ENCODE results near the gene SV2A. TPM values are rescaled to one million over a fixed set of nuclear protein-coding genes. Genes with fewer than 3 reads are reported as not detected.
"Not testable (repeated sequence)": the region's sequence is repeated elsewhere in the genome, so short reads cannot be mapped to it uniquely, and the experiment has no call there.

SV2A gene
- polyA plus RNA-seq, 1 donor, result 5.1 TPM

DNA sequence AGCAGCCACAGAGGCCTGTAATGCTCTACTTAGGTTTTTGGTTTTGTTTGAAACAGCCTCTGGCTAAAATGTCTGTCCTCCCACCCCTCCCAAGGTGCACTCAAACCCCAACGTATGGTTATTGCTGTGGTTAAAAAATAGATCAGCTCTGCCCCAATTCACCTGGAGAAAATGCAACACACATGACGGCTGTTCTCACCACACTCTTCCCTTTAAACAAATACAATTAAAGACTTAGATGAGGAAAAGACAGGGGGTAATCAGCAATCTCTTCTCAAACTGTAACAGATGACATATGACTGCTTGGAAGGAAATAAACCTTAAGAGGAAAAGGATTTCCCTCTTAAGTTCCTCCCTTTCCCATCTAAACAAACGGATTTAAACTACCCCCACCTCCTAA lies 25.2 kb upstream of the SV2A start:
- peak overlapping the region; percentile 15 for H3K27ac ChIP-seq (ENCODE audit: low read length)
- H3K27me3 ChIP-seq (ENCODE audit: control insufficient read depth, insufficient read depth, low read length), result no peaks in the 10 kb centered on the region
- H3K4me1 ChIP-seq (ENCODE audit: control insufficient read depth, insufficient read depth, low read length), result peaks cover 28% of the 10 kb centered on the region
- H3K9me3 ChIP-seq (ENCODE audit: control insufficient read depth, low read depth, low read length), result no peaks in the 10 kb centered on the region
- peaks cover 33% of the 10 kb centered on the region for H3K36me3 ChIP-seq (ENCODE audit: control insufficient read depth, insufficient read depth, low read length)
- H3K4me3 ChIP-seq (ENCODE audit: low read length), result no peak overlapping the region
- no peak for DNase-seq
- 60% methylated on average over 1 of the region's 3 CpGs for WGBS (ENCODE audit: insufficient coverage, low lambda C conversion rate)

DNA sequence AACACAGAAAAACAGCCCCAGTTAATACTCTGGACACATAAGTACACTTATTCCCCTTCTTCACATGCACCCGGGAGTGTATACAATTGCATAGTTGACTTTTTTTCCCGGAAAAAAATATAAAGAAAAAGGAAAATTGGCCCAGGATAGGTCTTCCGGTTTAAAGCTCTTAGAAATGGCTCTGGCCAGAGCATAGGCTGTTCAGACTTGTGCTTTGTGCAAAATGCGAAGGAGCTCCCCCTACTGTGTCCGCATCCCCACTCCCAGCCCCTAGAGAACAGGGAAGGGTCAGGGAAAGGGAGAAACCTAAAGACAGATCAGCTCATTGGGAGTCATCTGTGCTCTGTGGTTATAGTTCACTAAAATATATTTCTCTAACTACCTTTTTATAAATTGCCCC lies 24.6 kb upstream of the SV2A start:
- peaks cover 27% of the 10 kb centered on the region for H3K36me3 ChIP-seq (ENCODE audit: control insufficient read depth, insufficient read depth, low read length)
- no peak overlapping the region for H3K4me3 ChIP-seq (ENCODE audit: low read length)
- H3K9me3 ChIP-seq (ENCODE audit: control insufficient read depth, low read depth, low read length), result no peaks in the 10 kb centered on the region
- no CpG with 5 or more reads among the region's 5 CpGs for WGBS (ENCODE audit: insufficient coverage, low lambda C conversion rate)
- peak overlapping the region; percentile 8 for H3K27ac ChIP-seq (ENCODE audit: low read length)
- peaks cover 34% of the 10 kb centered on the region for H3K4me1 ChIP-seq (ENCODE audit: control insufficient read depth, insufficient read depth, low read length)
- peak; percentile 45 to 59 for DNase-seq
- H3K27me3 ChIP-seq (ENCODE audit: control insufficient read depth, insufficient read depth, low read length), result no peaks in the 10 kb centered on the region

DNA sequence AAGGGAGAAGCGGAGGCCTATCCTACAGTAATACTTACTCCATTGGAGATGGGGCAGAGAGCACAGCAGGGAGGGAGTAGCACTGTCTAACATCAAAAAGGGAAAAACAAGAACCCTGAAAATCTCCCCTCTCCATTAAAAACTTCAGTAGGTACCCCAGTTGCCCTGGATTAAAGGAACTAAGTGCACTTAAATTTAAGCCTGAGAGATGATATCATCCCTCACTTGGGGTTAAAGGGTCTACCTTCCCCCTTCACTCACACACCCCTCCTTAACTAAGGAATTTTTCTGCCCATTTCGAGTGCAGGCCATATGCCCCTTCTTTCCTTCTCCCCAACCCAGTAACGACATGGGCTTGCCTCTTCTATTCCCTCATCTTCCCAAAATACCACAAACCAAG lies 22.8 kb upstream of the SV2A start:
- Histone ChIP-seq H3K4me1 (ENCODE audit: control insufficient read depth, insufficient read depth, low read length) (peaks cover 42% of the 10 kb centered on the region), H3K9me3 (ENCODE audit: control insufficient read depth, low read depth, low read length) (no peaks in the 10 kb centered on the region), H3K27ac (ENCODE audit: low read length) (peak overlapping the region; percentile 92), H3K36me3 (ENCODE audit: control insufficient read depth, insufficient read depth, low read length) (peaks cover 19% of the 10 kb centered on the region), H3K4me3 (ENCODE audit: low read length) (no peak overlapping the region), H3K27me3 (ENCODE audit: control insufficient read depth, insufficient read depth, low read length) (no peaks in the 10 kb centered on the region)
- WGBS (ENCODE audit: insufficient coverage, low lambda C conversion rate), result no CpG with 5 or more reads among the region's 3 CpGs
- no peak for DNase-seq

DNA sequence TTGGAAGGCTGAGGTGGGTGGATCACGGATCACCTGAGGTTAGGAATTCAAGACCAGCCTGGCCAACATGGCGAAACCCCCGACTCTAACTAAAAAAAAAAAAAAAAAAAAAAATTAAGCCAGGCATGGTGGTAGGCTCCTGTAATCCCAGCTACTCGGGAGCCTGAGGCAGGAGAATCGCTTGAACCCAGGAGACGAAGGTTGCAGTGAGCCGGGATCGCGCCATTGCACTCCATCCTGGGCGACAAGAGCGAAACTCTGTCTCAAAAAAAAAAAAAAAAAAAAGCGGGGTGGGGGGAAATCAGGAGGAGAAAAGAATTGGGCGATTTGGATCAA lies 21.0 kb upstream of the SV2A start:
- peaks cover 54% of the 10 kb centered on the region for H3K4me1 ChIP-seq (ENCODE audit: control insufficient read depth, insufficient read depth, low read length)
- H3K27me3 ChIP-seq (ENCODE audit: control insufficient read depth, insufficient read depth, low read length); DNase-seq; H3K9me3 ChIP-seq (ENCODE audit: control insufficient read depth, low read depth, low read length): not testable (repeated sequence)
- H3K36me3 ChIP-seq (ENCODE audit: control insufficient read depth, insufficient read depth, low read length), result peaks cover 14% of the 10 kb centered on the region
- no CpG with 5 or more reads among the region's 13 CpGs for WGBS (ENCODE audit: insufficient coverage, low lambda C conversion rate)
- H3K4me3 ChIP-seq (ENCODE audit: low read length), result peak overlapping the region; percentile 15
- H3K27ac ChIP-seq (ENCODE audit: low read length), result peak overlapping the region; percentile 98

DNA sequence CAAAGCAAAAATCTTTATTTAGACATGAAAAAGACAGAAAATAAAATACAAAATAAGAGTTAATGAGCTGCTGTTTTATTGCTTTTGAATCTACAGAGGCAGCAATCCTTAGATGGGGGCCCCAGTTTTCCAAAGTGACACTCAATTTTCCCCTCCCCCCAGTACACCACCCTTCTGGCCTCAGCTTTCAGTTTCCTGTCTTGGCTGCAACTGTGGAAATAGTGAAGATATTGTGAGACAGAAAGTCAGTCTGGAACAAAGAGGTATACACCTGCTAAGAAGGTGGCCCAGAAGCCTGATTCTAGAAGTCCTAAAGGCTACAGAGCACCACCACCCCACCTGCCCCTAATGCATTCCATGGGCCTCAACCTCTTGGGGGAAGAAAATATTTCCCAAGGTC lies 20.1 kb upstream of the SV2A start:
- Histone ChIP-seq H3K9me3 (ENCODE audit: control insufficient read depth, low read depth, low read length) (no peaks in the 10 kb centered on the region), H3K27ac (ENCODE audit: low read length) (peak overlapping the region; percentile 98), H3K4me1 (ENCODE audit: control insufficient read depth, insufficient read depth, low read length) (peaks cover 59% of the 10 kb centered on the region), H3K4me3 (ENCODE audit: low read length) (no peak overlapping the region), H3K36me3 (ENCODE audit: control insufficient read depth, insufficient read depth, low read length) (peaks cover 19% of the 10 kb centered on the region), H3K27me3 (ENCODE audit: control insufficient read depth, insufficient read depth, low read length) (no peaks in the 10 kb centered on the region)
- DNase-seq, result peak in 1 of 2 donors; percentile 76

DNA sequence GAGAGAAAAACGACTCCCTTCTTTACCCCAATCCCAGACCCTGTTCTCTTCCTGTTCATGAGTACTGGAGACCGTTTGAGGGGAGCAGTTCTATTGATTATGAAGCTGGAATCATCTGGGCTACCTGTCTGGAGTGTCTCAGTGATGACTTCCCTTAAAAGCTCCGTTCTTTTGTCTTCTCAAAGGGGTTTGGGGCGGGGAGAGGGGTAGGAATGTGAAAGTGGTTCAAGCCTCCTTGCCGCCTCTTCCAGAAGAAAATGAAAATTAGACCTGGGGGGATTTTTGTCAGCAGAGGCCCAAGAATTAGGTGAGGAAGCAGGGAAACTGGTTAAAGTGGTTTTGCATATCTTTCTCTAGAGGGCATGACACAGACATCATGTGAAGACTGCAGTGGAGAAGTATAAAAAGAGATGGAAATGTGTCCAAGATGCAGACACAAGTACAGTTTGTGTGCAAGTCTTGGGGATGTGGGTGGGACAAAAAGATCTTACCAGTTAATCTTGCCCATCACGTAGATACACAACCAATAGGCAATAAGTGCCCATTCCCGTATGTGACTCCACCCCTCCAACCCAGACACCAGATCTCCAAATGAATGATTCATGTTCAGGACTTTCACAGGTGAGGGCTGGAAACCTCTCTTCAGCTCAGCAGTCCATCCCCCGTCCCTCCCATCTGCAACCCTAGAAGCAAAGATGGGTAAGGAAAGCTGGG lies 19.5 kb upstream of the SV2A start:
- WGBS (ENCODE audit: insufficient coverage, low lambda C conversion rate), result no CpG with 5 or more reads among the region's 8 CpGs
- peak overlapping the region; percentile 98 for H3K27ac ChIP-seq (ENCODE audit: low read length)
- peaks cover 59% of the 10 kb centered on the region for H3K4me1 ChIP-seq (ENCODE audit: control insufficient read depth, insufficient read depth, low read length)
- no peaks in the 10 kb centered on the region for H3K27me3 ChIP-seq (ENCODE audit: control insufficient read depth, insufficient read depth, low read length)
- peaks cover 20% of the 10 kb centered on the region for H3K36me3 ChIP-seq (ENCODE audit: control insufficient read depth, insufficient read depth, low read length)
- H3K9me3 ChIP-seq (ENCODE audit: control insufficient read depth, low read depth, low read length), result no peaks in the 10 kb centered on the region
- H3K4me3 ChIP-seq (ENCODE audit: low read length), result peak overlapping the region; percentile 80
- peak; percentile 50 to 82 for DNase-seq

DNA sequence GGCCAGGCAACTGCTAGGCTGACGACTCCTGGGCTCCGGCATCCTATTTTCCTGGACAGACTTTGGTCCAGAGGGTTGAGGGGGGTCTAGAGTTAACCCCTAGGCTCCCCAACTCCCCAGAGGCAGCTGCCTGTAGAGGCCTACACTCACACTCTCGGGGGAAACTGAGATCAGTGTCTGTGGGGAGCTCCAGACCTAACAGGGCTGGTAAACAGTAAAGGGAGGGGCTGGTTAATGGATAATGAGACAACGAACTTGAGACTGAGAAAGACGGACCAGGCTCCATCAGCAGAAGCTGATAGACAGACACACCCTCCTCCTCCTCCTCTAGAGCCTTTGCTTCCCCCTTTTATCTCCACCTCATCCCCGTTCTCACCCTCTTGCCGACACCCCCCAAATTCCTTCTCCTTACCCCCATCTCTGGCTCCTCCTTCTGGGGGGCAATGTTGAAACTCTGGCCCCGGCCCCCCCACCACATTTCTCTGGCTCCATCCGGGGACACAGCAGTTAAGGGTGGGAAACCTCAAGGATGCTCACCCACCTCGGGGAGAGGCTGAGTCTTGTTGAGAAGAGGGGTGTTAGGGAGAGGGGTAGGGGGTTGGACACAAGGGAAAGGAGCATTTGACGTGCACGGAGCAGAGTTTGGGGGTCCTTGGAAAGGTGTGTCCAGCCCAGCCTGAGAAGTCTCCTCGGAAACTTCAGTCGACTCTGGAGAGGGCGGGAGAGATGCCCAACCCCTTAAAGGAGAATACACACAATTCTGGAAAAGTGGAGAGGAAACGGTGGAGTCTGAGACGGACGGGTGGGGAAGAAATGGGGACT lies 18.7 kb upstream of the SV2A start, which contains the start of gene MTMR11:
TSS of gene MTMR11 (minus strand) at position 710 of the 822 bp plus-strand sequence. CDS start at position 478, 232 bp downstream.
- no CpG with 5 or more reads among the region's 18 CpGs for WGBS (ENCODE audit: insufficient coverage, low lambda C conversion rate)
- Histone ChIP-seq H3K4me1 (ENCODE audit: control insufficient read depth, insufficient read depth, low read length) (peaks cover 64% of the 10 kb centered on the region), H3K4me3 (ENCODE audit: low read length) (peak within 1 kb of the TSS; percentile 80), H3K27ac (ENCODE audit: low read length) (peak within 1 kb of the TSS; percentile 98), H3K36me3 (ENCODE audit: control insufficient read depth, insufficient read depth, low read length) (peaks cover 27% of the 10 kb centered on the region), H3K9me3 (ENCODE audit: control insufficient read depth, low read depth, low read length) (no peaks in the 10 kb centered on the region), H3K27me3 (ENCODE audit: control insufficient read depth, insufficient read depth, low read length) (no peaks in the 10 kb centered on the region)
- peak; percentile 86 to 94 for DNase-seq

DNA sequence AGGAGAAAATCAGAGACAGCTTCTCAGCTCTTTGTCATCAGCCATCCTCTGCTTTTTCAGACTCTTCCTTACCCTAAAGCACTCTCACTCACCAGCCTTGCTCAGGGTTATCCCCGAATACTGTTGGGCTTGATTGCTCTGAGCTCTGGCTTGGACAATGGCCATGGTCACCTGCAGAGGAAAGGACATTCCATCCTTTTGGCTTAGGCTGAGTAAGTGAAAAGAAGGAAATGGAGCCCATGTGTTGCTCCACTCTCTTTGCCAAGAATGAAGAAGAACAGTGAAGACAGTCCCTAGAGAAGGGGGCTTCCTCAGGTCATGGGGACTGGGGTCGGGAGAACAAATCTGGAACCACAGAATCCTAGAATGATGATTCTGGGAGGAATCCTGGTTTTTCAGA lies 16.7 kb upstream of the SV2A start:
- Histone ChIP-seq H3K9me3 (ENCODE audit: control insufficient read depth, low read depth, low read length) (no peaks in the 10 kb centered on the region), H3K4me1 (ENCODE audit: control insufficient read depth, insufficient read depth, low read length) (peaks cover 66% of the 10 kb centered on the region), H3K27ac (ENCODE audit: low read length) (no peak overlapping the region), H3K4me3 (ENCODE audit: low read length) (peak overlapping the region; percentile 80), H3K27me3 (ENCODE audit: control insufficient read depth, insufficient read depth, low read length) (no peaks in the 10 kb centered on the region), H3K36me3 (ENCODE audit: control insufficient read depth, insufficient read depth, low read length) (peaks cover 48% of the 10 kb centered on the region)
- DNase-seq, result no peak
- no CpG with 5 or more reads among the region's 2 CpGs for WGBS (ENCODE audit: insufficient coverage, low lambda C conversion rate)

DNA sequence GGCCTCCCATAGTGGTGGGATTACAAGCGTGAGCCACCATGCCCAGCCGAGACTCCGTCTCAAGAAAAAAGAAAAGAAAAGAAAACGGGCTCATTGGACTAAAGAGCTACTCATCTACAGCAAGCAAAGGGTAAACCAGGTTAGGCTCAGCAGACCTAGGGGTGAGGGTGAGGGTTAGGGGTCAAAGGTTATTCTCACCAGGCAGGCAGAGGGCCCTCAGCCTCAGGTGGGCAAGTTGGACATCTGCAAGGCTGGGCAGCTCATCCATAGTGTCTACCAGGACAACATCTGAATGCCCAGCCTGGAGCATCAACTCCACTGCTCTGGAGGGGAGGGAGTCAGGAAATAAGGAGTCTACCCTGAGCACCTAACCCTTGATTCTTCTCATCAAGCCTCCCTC lies 15.6 kb upstream of the SV2A start:
- peaks cover 56% of the 10 kb centered on the region for H3K36me3 ChIP-seq (ENCODE audit: control insufficient read depth, insufficient read depth, low read length)
- H3K27me3 ChIP-seq (ENCODE audit: control insufficient read depth, insufficient read depth, low read length), result no peaks in the 10 kb centered on the region
- no CpG with 5 or more reads among the region's 4 CpGs for WGBS (ENCODE audit: insufficient coverage, low lambda C conversion rate)
- peak overlapping the region; percentile 30 for H3K27ac ChIP-seq (ENCODE audit: low read length)
- H3K9me3 ChIP-seq (ENCODE audit: control insufficient read depth, low read depth, low read length), result no peaks in the 10 kb centered on the region
- no peak overlapping the region for H3K4me3 ChIP-seq (ENCODE audit: low read length)
- DNase-seq, result no peak
- H3K4me1 ChIP-seq (ENCODE audit: control insufficient read depth, insufficient read depth, low read length), result peaks cover 70% of the 10 kb centered on the region

DNA sequence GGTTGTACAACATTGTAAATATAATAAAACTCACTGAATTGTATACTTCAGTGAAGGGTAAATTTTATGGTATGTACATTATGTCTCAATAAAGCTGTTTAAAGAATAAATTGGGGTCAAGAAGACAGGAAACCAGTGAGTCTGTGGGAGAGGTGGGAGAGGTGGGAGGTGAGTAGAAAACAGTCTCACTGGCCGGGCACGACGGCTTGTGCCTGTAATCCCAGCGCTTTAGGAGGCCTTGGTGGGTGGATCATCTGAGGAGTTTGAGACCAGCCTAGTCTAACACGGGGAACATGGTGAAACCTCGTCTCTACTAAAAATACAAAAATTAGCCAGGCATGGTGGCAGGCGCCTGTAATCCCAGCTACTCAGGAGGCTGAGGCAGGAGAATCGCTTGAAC lies 14.8 kb upstream of the SV2A start:
- Histone ChIP-seq H3K4me3 (ENCODE audit: low read length) (no peak overlapping the region), H3K4me1 (ENCODE audit: control insufficient read depth, insufficient read depth, low read length) (peaks cover 65% of the 10 kb centered on the region), H3K36me3 (ENCODE audit: control insufficient read depth, insufficient read depth, low read length) (peaks cover 56% of the 10 kb centered on the region), H3K27me3 (ENCODE audit: control insufficient read depth, insufficient read depth, low read length) (no peaks in the 10 kb centered on the region), H3K9me3 (ENCODE audit: control insufficient read depth, low read depth, low read length) (no peaks in the 10 kb centered on the region), H3K27ac (ENCODE audit: low read length) (peak overlapping the region; percentile 30)
- peak in 1 of 2 donors; percentile 41 for DNase-seq
- WGBS (ENCODE audit: insufficient coverage, low lambda C conversion rate), result 60% methylated on average over 1 of the region's 8 CpGs

All from large intestine (tissue), 3 donors.